Measurements from ENCODE around the gene CLIC4. TPM values are rescaled to one million over a fixed set of nuclear protein-coding genes. Genes with fewer than 3 reads are reported as not detected.

The CLIC4 gene
- total RNA-seq, 1 donor from 2014 or later: 353 TPM

GRCh38 chr1:24724345-24725208 is 20.7 kb upstream of the CLIC4 start:
- TF ChIP-seq, protein P1, sequence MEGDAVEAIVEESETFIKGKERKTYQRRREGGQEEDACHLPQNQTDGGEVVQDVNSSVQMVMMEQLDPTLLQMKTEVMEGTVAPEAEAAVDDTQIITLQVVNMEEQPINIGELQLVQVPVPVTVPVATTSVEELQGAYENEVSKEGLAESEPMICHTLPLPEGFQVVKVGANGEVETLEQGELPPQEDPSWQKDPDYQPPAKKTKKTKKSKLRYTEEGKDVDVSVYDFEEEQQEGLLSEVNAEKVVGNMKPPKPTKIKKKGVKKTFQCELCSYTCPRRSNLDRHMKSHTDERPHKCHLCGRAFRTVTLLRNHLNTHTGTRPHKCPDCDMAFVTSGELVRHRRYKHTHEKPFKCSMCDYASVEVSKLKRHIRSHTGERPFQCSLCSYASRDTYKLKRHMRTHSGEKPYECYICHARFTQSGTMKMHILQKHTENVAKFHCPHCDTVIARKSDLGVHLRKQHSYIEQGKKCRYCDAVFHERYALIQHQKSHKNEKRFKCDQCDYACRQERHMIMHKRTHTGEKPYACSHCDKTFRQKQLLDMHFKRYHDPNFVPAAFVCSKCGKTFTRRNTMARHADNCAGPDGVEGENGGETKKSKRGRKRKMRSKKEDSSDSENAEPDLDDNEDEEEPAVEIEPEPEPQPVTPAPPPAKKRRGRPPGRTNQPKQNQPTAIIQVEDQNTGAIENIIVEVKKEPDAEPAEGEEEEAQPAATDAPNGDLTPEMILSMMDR (IDR thresholded peaks at IDR 0.05; ENCODE audit: insufficient read depth, low read depth, low read length): no peak
- no peak for TF ChIP-seq EZH2 (IDR thresholded peaks at IDR 0.05; ENCODE audit: insufficient read depth, low read length)
- Histone ChIP-seq H3K79me2 (ENCODE audit: insufficient read depth, low read length) (no peaks in the 10 kb centered on the region), H2AFZ (ENCODE audit: low read depth, low read length) (peak overlapping the region; percentile 53), H3K27ac (ENCODE audit: low read depth, low read length) (peak overlapping the region; percentile 64), H3K36me3 (ENCODE audit: insufficient read depth, low read length) (no peaks in the 10 kb centered on the region), H3K4me3 (ENCODE audit: insufficient read depth, low read depth, low read length) (no peak overlapping the region), H3K27me3 (ENCODE audit: insufficient read depth, low read length) (no peaks in the 10 kb centered on the region), H3K4me1 (ENCODE audit: insufficient read depth, low read length) (peaks cover 37% of the 10 kb centered on the region), H3K9ac (ENCODE audit: low read length) (peak overlapping the region; percentile 12), H4K20me1 (ENCODE audit: insufficient read depth, low read length) (no peaks in the 10 kb centered on the region), H3K9me3 (ENCODE audit: insufficient read depth, low read depth, low read length) (no peaks in the 10 kb centered on the region), H3K4me2 (ENCODE audit: low read length) (peak overlapping the region; percentile 74)
- H3K4me1 Mint-ChIP-seq (ENCODE audit: low read depth, unreplicated experiment): peaks cover 37% of the 10 kb centered on the region
- H3K27ac Mint-ChIP-seq (ENCODE audit: unreplicated experiment): peak overlapping the region; percentile 99
- no peaks in the 10 kb centered on the region for H3K27me3 Mint-ChIP-seq (ENCODE audit: low read depth, unreplicated experiment)
- DNase-seq (ENCODE audit: low read depth) (peak; percentile 78), FAIRE-seq (no peak)
- H3K36me3 Mint-ChIP-seq (ENCODE audit: low read depth, unreplicated experiment): peaks cover 2% of the 10 kb centered on the region
- peaks cover 5% of the 10 kb centered on the region for H3K9me3 Mint-ChIP-seq (ENCODE audit: unreplicated experiment)
- peak overlapping the region; percentile 52 for H3K4me3 Mint-ChIP-seq (ENCODE audit: unreplicated experiment)

GRCh38 chr1:24725209-24725651 is 20.0 kb upstream of the CLIC4 start:
- peaks cover 5% of the 10 kb centered on the region for H3K9me3 Mint-ChIP-seq (ENCODE audit: unreplicated experiment)
- no peak for FAIRE-seq
- H3K9ac ChIP-seq (ENCODE audit: low read length): peak overlapping the region; percentile 12

More at GRCh38 chr1:24725209-24725651, 20.0 kb upstream of the CLIC4 start:
- peaks cover 37% of the 10 kb centered on the region for H3K4me1 Mint-ChIP-seq (ENCODE audit: low read depth, unreplicated experiment)
- TF ChIP-seq, protein P1 (IDR thresholded peaks at IDR 0.05; ENCODE audit: insufficient read depth, low read depth, low read length): no peak
- no peak for TF ChIP-seq EZH2 (IDR thresholded peaks at IDR 0.05; ENCODE audit: insufficient read depth, low read length)
- Histone ChIP-seq H3K27me3 (ENCODE audit: insufficient read depth, low read length) (no peaks in the 10 kb centered on the region), H3K79me2 (ENCODE audit: insufficient read depth, low read length) (no peaks in the 10 kb centered on the region), H3K36me3 (ENCODE audit: insufficient read depth, low read length) (no peaks in the 10 kb centered on the region), H3K4me1 (ENCODE audit: insufficient read depth, low read length) (peaks cover 31% of the 10 kb centered on the region), H3K4me2 (ENCODE audit: low read length) (peak overlapping the region; percentile 74), H3K9me3 (ENCODE audit: insufficient read depth, low read depth, low read length) (no peaks in the 10 kb centered on the region), H2AFZ (ENCODE audit: low read depth, low read length) (peak overlapping the region; percentile 53), H4K20me1 (ENCODE audit: insufficient read depth, low read length) (no peaks in the 10 kb centered on the region), H3K27ac (ENCODE audit: low read depth, low read length) (peak overlapping the region; percentile 45), H3K4me3 (ENCODE audit: insufficient read depth, low read depth, low read length) (no peak overlapping the region)
- H3K36me3 Mint-ChIP-seq (ENCODE audit: low read depth, unreplicated experiment): peaks cover 2% of the 10 kb centered on the region
- peak overlapping the region; percentile 52 for H3K4me3 Mint-ChIP-seq (ENCODE audit: unreplicated experiment)
- no peak for DNase-seq (ENCODE audit: low read depth)
- peak overlapping the region; percentile 99 for H3K27ac Mint-ChIP-seq (ENCODE audit: unreplicated experiment)
- H3K27me3 Mint-ChIP-seq (ENCODE audit: low read depth, unreplicated experiment): no peaks in the 10 kb centered on the region

Data from astrocyte (in vitro differentiated cells and primary cell).